Fibroblast of lung (primary cell): ENCODE measurements around the gene NEK9.

ENCODE experiments used
- CTCF ChIP-seq, 2 donors: IDR thresholded peaks in 1 of 2; conservative IDR thresholded peaks in 1 of 2; 1 replicate in 1 of 2; 2 replicates in 1 of 2; pipeline ENCODE4 v1.5.1; 2011 to 2012; ENCODE audit warnings: low read length in 2 of 2, control low read depth in 1 of 2, inconsistent platforms in 1 of 2, low read depth in 1 of 2, mild to moderate bottlenecking in 1 of 2
- EZH2 ChIP-seq: IDR thresholded peaks from 2 replicates; pipeline ENCODE4 v1.5.1; 2012; ENCODE audit warnings: low read length, control low read depth, mild to moderate bottlenecking; ENCODE audit errors: missing control alignments

- TF ChIP-seq CTCF (conservative IDR thresholded peaks at IDR 0.05 in 1 of 2, IDR thresholded peaks at IDR 0.05 in 1 of 2; ENCODE audit: low read depth in 1 of 2, low read length in 2 of 2) (no peak), EZH2 (no peak)
Measured at GRCh38 chr14:75162631-75163030, 35.8 kb upstream of the NEK9 start.
